ENCODE data around the gene PGBD5. TPM values are rescaled to one million over a fixed set of nuclear protein-coding genes. Genes with fewer than 3 reads are reported as not detected.

PGBD5 gene
- total and polyA plus RNA-seq, 9 of the 15 experiments (the other 6 are each of a cell fraction or from before 2014, with no cell fraction given): under 0.01 to 0.40 (median 0.10) TPM; not detected in 3

GRCh38 chr1:230426246-230427093 lies at the start of gene PGBD5 (continued):
- 0 out of 2 replicates have a peak, but pooled peaks have one; percentile 60 for TF ChIP-seq ZNF609 (CRISPR knock-in tag; IDR thresholded peaks at IDR 0.05; ENCODE audit: borderline replicate concordance)
- no peak for TF ChIP-seq CHD2 (IDR thresholded peaks at IDR 0.05; ENCODE audit: low read depth, low read length)
- peak; percentile 27; the same call in 1 of the 2 replicates for TF ChIP-seq USF2 (CRISPR knock-in tag; IDR thresholded peaks at IDR 0.05)
- TF ChIP-seq THRAP3 (IDR thresholded peaks at IDR 0.05; ENCODE audit: borderline replicate concordance): no peak
- TF ChIP-seq AFF1 (IDR thresholded peaks at IDR 0.05; ENCODE audit: low read depth in 1 of 2, partially characterized antibody in 2 of 2): peak in 1 of 2 experiments; percentile 72
- no peak for TF ChIP-seq EZH2 (IDR thresholded peaks at IDR 0.05; ENCODE audit: borderline replicate concordance, low read depth, low read length)
- no peak for TF ChIP-seq ZNF592 (IDR thresholded peaks at IDR 0.05)
- no peak for TF ChIP-seq ATF3 (IDR thresholded peaks at IDR 0.05)
- no peak for TF ChIP-seq ATF3 (CRISPR knock-in tag; conservative IDR thresholded peaks at IDR 0.05)
- no peak for TF ChIP-seq ZNF436 (CRISPR knock-in tag; IDR thresholded peaks at IDR 0.05)

Data from K562 (cell line).